NCI-H1436 treated with DMSO at 0.1 percent for 48 hours (cell line): ENCODE measurements around the gene DNAH17.

ENCODE experiments used
- DNase-seq: peaks from one replicate; lab custom pipeline; 2025; lab: John Stamatoyannopoulos, UW

The DNAH17 gene

DNA sequence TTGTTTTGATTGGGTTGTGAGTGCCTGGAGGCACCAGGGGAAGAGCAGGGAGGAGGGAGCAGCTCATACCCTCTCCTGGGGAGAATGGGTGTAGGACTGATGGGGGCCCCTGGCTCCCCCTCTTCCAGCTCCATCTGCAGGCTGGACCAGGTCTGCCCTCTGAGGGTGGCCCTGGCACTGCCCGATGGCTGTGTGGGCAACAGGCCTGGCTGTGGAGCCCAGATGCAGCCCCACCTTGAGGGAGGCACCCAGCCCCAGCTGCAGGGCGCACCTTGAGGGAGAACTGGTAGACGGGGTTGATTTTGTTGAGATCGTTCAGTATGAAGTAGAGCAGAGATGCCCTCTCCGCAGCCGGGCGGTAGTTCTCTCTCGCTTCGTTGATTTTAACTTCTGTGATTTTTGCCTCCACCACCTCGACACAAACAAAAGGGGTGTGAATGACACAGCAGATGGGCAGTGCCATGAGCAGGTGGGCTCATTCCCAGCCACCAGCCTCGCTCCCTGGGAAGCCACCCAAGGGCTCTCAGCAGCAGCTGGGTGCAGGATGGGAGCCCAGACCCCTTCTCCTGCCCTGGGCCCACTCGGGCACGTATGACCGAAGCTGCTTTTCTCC is 127.1 kb downstream of the DNAH17 start:
- DNase-seq: no peak

DNA sequence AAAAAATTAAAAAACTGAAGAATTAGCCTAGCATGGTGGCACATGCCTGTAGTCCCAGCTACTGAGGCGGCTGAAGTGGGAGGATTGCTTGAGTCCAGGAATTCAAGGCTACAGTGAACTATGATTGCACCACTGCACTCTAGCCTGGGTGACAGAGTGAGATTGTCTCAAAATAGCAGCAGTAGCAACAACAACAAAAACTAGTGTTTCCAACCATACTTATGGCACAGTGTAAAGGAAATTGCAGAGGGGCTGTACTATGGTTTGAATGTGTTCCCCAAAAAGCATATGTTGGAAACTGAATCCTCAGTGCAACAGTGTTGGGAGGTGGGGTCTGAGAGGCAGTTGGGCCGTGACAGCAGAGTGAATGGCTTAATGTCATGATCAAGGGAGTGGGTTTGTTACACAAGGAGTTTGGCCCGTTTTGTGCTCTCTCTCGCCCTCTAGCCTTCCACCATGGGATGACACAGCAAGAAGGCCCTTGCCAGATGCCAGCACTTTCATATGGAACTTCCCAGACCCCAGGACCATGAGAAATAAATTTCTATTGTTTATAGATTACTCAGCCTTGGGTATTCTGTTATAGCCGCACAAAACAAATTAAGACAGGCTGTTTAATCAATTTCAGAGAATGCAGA is 128.7 kb downstream of the DNAH17 start:
- DNase-seq: no peak

DNA sequence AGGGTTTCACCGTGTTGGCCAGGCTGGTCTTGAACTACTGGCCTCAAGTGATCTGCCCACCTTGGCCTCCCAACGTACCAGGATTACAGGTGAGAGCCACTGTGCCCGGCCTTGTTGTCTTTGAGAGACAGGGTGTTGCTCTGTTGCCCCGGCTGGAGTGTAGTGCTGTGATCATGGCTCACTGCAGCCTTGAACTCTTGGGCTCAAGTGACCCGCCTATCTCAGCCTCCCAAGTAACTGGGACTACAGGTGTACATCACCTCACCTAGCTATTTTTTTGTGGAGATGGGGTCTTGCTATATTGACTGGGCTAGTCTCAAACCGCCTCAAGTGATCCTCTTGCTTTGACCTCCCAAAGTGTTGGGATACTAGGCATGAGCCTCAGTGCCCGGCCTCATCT is 130.4 kb downstream of the DNAH17 start:
- no peak for DNase-seq

- DNase-seq: no peak
These were observed 132.8 kb downstream of the DNAH17 start for GRCh38 chr17:78444392-78444791.

DNA sequence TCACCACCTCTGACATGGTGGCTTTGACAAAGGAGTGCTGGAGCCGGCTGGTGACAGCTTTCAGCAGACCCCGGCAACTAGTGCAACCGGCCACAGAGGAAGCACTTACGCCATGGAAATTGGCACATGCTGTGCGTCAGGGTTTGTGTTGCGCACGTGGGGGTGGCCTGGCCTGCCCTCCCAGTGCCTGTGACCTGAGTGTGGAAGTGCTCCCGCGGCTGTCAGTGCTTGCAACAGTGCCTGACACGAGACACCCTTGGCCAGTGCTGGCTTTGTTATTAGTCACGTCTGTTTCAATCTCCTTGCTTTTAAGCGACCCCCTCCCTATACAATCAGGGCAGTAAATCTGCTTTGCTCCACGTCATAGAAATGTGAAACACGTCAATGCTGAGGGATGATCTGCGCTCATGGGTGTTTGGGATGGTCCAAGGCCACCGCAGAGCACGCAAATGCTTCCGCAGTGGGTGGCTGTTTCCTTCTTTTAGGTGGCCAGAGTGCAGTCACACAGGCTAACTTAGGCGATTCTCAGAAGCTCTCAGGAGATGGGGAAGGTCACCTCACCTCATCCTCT is 134.5 kb downstream of the DNAH17 start:
- DNase-seq: no peak

- DNase-seq: no peak
These were observed 135.8 kb downstream of the DNAH17 start for GRCh38 chr17:78441271-78441971.

- no peak for DNase-seq
These were observed 138.4 kb downstream of the DNAH17 start for GRCh38 chr17:78438694-78439325.

DNA sequence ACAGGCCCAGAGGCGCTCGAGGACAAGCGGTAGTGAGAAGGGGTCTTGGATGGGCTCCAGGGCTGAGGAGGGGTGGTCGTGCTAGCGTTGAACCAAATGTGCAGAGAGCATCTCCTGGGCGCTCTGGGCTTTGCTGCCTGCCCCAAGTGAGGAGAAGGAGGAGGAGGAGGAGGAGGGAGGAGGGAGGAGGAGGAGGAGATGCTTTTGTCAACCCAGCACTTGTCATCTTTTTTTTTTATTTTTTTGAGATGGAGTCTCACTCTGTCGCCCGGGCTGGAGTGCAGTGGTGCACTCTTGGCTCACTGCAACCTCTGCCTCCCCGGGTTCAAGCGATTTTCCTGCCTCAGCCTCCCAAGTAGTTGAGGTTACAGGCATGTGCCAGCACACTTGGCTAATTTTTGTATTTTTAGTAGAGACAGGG is 138.9 kb downstream of the DNAH17 start:
- no peak for DNase-seq

DNA sequence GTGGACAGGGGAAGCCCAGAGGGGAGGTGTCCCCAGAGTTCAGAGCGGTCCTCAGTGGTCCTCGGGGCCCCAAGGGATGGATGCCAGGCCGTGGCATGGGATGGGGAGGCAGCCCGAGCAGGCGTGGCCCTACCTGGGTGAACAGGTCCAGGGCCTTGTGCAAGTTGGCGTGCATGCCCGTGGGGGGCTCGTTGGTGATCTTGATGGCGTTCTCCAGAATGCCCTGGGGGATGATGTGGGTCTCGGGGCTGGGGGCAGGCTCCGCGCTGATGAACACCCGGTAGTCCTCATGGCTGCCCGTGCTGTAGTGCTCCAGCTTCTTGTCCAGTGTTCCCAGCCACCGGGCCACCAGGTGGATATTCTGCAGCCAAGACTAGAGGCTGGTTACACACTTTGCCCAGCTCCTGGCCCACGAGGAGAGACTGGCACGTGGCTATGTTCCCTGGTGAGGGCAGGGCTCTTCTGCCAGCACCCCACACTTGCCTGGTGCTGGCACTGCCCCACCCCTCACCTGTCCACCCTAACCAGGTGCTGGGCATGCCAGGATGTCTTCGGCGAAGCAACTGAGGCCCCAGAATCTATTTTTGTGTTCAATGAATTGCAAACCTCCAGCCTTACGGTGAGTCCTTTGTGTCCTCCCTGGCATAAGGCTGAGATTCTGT is 139.6 kb downstream of the DNAH17 start:
- no peak for DNase-seq

DNA sequence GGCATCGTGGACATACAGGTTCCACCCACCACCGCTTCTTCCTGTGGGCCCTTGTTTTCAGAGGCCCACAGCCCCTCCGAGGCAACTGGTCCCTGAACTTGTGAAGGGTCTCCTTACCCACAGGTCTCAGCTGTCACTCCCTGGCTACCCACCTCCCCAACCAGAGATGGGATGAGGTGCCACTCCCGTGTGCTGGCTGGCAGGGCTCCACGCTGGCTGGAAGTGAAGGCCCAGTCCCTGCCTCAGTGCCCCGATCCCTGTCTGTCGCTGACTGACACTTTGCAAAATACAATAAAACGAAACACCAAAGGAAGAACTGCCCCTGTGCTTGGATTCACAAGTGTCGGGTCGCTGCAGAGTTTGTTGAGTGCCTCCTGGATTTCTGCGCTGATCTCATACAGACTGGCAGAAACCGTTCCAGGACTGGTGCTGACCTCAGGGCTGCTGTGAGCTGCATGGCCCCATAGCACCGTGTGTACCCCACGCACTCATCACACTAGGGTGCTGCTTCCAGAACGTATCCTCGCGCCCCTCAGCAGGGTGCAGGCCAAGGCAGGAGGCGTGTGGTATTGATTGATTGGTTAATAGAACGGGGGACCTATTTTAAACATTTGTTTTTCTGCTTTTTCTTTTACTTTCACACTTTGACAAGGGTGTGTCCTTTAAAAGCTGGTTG is 141.7 kb downstream of the DNAH17 start:
- no peak for DNase-seq

GRCh38 chr17:78434455-78435329 is 142.5 kb downstream of the DNAH17 start:
- DNase-seq: no peak

- DNase-seq: no peak
These were observed 143.3 kb downstream of the DNAH17 start for GRCh38 chr17:78433780-78434335.

- DNase-seq: no peak
These were observed 144.0 kb downstream of the DNAH17 start for GRCh38 chr17:78433013-78433727.

DNA sequence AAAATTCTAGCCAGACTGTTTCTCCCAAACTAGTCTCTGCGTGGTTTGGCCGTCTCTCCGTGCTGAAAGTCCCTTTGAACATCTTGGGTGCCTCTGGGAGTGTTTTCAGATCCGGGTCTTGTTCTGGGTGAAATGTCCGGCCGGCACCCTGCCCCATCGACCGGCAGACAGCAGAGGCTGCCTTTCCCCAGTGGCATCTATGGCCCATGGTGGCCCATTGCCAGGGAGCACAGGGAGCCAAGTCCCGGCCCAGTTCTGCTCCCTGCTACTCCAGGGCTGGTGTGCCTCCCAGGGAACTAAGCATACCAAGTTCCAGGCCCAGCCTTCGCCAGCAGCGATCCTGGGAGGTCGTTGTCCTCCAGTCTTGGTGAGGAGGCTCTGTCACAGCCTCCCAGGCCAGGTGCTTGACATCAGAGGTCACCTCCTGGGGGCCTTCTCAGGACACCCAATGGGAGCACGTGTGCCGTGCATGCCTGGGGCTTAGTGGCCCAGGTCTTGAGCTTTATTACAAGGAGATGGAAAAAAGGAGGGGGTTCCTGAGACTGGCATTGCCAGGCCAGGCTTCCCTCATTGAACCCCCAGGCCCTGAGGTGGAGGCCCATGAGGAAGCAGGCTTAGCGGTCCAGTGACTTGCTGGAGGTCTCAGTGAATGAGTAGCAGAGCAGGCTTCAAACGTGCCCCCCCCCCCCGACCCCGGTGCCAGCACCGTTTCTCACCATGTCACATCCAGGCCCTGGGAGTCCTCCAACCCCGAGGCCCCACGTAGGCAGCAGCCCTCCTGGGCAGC is 144.8 kb downstream of the DNAH17 start:
- DNase-seq: no peak

DNA sequence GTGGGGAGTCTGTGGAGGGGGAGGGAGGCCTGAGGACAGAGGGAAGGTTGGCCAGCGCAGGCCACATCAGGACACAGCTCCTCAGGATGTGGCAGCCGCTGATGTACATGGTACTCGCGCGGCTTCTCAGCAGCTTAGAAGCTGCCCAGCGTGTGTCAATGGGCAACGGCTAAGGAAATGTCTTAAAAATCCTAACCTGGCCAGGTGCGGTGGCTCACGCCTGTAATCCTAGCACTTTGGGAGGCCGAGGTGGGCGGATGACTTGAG is 145.6 kb downstream of the DNAH17 start:
- no peak for DNase-seq

DNA sequence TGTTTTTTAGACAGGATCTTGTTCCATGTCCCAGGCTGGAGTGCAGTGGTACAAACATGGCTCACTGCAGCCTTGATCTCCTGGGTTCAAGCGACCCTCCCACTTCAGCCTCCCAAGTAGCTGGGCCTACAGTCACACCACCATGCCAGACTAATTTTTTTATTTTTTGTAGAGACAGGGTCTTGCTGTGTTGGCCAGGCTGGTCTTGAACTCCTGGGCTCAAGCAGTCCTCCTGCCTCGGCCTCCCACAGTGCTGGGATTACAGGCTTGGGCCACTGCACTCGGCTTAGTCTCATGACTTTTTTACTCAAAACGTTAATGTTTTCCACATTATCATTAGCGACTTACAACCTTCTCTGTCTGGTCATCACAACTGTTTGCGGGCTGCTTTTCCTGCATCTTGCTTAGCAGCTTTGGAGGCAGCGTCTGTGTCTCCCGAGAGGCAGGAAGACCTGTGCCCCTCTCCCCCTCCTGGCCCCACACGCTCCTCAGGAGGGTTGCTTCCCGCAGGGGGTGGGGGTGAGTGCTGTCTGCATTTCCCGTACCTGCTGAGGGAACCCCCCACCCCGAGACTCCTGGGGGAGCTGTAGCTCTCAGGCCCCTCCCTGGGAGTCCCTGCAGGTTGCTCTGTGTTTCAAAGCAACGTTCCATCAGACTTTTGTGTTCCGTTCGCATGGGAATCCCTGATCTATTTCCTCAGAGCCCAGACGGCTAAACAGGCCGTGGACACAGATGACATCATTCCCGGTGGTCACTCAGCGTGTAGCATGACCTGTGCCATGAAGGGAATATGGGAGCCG is 146.1 kb downstream of the DNAH17 start:
- DNase-seq: no peak

GRCh38 chr17:78429618-78429995 is 147.6 kb downstream of the DNAH17 start:
- no peak for DNase-seq
